Measurements from ENCODE around the gene LRRC27. TPM values are rescaled to one million over a fixed set of nuclear protein-coding genes. Genes with fewer than 3 reads are reported as not detected.
"Not testable (repeated sequence)": the region's sequence is repeated elsewhere in the genome, so short reads cannot be mapped to it uniquely, and the experiment has no call there.

Gene LRRC27
- total and polyA plus RNA-seq, 12 donors, result 6.5 to 17.6 (median 9.9) TPM

DNA sequence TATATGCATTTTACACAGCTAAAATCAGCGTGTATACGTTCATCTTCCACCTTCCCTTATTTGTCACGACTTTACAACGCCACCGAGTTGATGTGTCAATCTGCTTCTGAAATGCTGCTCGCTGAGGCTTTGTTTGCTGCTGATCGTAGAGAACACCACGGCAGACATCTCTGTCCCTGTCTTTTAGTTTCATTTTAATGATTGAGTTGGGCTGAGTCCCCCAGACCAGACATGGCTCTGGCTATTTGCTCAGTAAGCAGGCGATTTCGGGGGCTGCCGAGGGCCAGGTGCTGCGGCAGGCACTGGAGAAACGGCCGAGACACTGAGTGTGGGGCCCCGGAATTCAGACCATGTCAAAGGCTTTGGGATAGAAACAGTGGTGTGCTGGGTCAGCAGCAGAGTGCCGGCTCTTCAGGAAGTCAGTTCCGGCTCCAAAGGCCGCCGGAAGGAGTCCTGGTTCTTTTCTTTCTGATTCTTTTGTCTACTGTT is 5.0 kb downstream of the LRRC27 start:
- Histone ChIP-seq H3K27ac (peak overlapping the region in 4 of 5 donors; percentile 34 to 83 (median 45)), H3K4me1 (replicated peaks in 1 of 2) (peaks cover 4 to 16% of the 10 kb centered on the region in 2 donors), H3K4me3 (peak overlapping the region in 1 of 4 donors; percentile 43), H3K27me3 (no peaks in the 10 kb centered on the region), H3K36me3 (replicated peaks in 1 of 2) (no peaks in the 10 kb centered on the region), H3K9me3 (replicated peaks in 1 of 3) (no peaks in the 10 kb centered on the region)
- TF ChIP-seq POLR2A (IDR thresholded peaks at IDR 0.05), result no peak
- TF ChIP-seq, protein P1, sequence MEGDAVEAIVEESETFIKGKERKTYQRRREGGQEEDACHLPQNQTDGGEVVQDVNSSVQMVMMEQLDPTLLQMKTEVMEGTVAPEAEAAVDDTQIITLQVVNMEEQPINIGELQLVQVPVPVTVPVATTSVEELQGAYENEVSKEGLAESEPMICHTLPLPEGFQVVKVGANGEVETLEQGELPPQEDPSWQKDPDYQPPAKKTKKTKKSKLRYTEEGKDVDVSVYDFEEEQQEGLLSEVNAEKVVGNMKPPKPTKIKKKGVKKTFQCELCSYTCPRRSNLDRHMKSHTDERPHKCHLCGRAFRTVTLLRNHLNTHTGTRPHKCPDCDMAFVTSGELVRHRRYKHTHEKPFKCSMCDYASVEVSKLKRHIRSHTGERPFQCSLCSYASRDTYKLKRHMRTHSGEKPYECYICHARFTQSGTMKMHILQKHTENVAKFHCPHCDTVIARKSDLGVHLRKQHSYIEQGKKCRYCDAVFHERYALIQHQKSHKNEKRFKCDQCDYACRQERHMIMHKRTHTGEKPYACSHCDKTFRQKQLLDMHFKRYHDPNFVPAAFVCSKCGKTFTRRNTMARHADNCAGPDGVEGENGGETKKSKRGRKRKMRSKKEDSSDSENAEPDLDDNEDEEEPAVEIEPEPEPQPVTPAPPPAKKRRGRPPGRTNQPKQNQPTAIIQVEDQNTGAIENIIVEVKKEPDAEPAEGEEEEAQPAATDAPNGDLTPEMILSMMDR (IDR thresholded peaks at IDR 0.05), result no peak
- intact Hi-C loops (cut with DNase I), result no loop called here
- DNase-seq, result no peak
- WGBS, 4 donors, result 56 to 72% (median 65%) methylated on average over 19 of the region's 19 CpGs

DNA sequence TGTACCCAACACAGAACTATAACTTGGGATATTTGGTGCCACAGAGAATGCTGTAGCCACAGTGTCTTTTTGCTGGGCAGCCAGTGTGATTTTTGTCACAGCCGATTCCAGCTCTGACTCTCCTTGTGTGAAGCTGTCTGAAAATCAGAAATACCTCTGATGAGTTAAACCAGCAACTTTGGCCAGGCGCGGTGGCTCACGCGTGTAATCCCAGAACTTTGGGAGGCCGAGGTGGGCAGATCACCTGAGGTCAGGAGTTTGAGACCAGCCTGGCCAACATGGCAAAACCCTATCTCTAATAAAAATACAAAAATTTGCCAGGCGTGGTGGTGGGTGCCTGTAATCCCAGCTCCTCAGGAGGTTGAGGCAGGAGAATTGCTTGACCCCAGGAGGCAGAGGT is 5.9 kb downstream of the LRRC27 start:
- intact Hi-C loops (cut with DNase I); DNase-seq; H3K9me3 ChIP-seq (replicated peaks in 1 of 3); H3K36me3 ChIP-seq (replicated peaks in 1 of 2); H3K27me3 ChIP-seq; H3K27ac ChIP-seq; H3K4me3 ChIP-seq: not testable (repeated sequence)
- H3K4me1 ChIP-seq (replicated peaks in 1 of 2), result peaks cover 0 to 11% of the 10 kb centered on the region in 2 donors
- WGBS, 4 donors, result 89 to 97% (median 93%) methylated on average over 7 of the region's 7 CpGs

DNA sequence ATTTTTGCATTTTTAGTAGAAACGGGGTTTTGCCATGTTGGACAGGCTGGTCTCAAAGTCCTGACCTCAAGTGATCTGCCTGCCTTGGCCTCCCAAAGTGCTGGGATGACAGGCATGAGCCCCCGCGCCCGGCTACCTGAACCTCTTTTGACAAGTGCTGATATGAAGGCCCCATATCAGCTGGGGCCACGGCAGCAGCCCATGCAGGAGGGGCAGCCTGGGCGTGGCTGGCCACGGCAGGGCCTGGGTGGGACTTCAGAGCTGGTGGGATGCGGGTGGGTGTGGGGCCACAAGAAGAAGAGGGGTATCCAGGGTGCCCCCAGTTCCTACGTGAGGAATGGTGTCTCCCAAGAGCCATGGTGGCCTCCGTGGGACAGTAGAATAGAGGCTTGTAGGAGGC is 6.9 kb downstream of the LRRC27 start:
- Histone ChIP-seq H3K27ac (no peak overlapping the region), H3K4me3 (no peak overlapping the region), H3K9me3 (replicated peaks in 1 of 3) (no peaks in the 10 kb centered on the region), H3K4me1 (replicated peaks in 1 of 2) (peaks cover 0 to 9% of the 10 kb centered on the region in 2 donors), H3K36me3 (replicated peaks in 1 of 2) (no peaks in the 10 kb centered on the region), H3K27me3 (no peaks in the 10 kb centered on the region)
- intact Hi-C loops (cut with DNase I), result no loop called here
- WGBS, 4 donors, result 91 to 97% (median 95%) methylated on average over 7 to 10 of the region's 10 CpGs
- DNase-seq, result no peak
- TF ChIP-seq, protein P1 (IDR thresholded peaks at IDR 0.05), result no peak
- no peak for TF ChIP-seq POLR2A (IDR thresholded peaks at IDR 0.05)

GRCh38 chr10:132339276-132339675 is 7.3 kb downstream of the LRRC27 start:
- no peak for DNase-seq

More at GRCh38 chr10:132339276-132339675, 7.3 kb downstream of the LRRC27 start:
- Histone ChIP-seq H3K27ac (no peak overlapping the region), H3K4me1 (replicated peaks in 1 of 2) (peaks cover 0 to 9% of the 10 kb centered on the region in 2 donors), H3K9me3 (replicated peaks in 1 of 3) (no peaks in the 10 kb centered on the region), H3K36me3 (replicated peaks in 1 of 2) (peaks cover 0 to under 1% of the 10 kb centered on the region in 2 donors), H3K4me3 (no peak overlapping the region), H3K27me3 (no peaks in the 10 kb centered on the region)
- TF ChIP-seq, protein P1 (IDR thresholded peaks at IDR 0.05), result no peak
- no peak for TF ChIP-seq POLR2A (IDR thresholded peaks at IDR 0.05)
- intact Hi-C loops (cut with DNase I), result no loop called here
- WGBS, 4 donors, result 94 to 97% (median 95%) methylated on average over 7 to 11 of the region's 11 CpGs

All from adrenal gland (tissue), 12 donors.